A549 (cell line): Measurements from ENCODE around the gene ACSF3. TPM values are rescaled to one million over a fixed set of nuclear protein-coding genes. Genes with fewer than 3 reads are reported as not detected.

Experiments
- ATAC-seq, 2 experiments: fragments of 200-7000 bp in 1 of 2; fragments of >200 bp in 1 of 2; cut with Nextera tagmentation in 1 of 2; cut with Tn5 transposase in 1 of 2; 3 replicates each; pipeline versions ENCODE4 v1.8.0 to v1.9.1; 2018 to 2020; ENCODE audit warnings: mild to moderate bottlenecking in 1 of 2, moderate library complexity in 1 of 2
- CTCF ChIA-PET: fragments of 300-600 bp; sonication (Branson Sonifier 250); formaldehyde crosslinking; extraction: SDS; loops from one replicate; lab custom pipeline; 2021; ENCODE audit warnings: antibody characterized with exemption, inconsistent platforms; lab: Yijun Ruan, JAX
- POLR2A ChIA-PET: fragments of 350-600 bp; formaldehyde crosslinking; extraction: SDS; loops from one replicate; lab custom pipeline; 2021; ENCODE audit warnings: antibody characterized with exemption, inconsistent platforms; lab: Yijun Ruan, JAX
- DNase-seq, 2 experiments: peaks; one replicate each; pipeline versions ENCODE4 v3.0.0 to v3.0.0-alpha.2; 2011 to 2016; ENCODE audit warnings: low read depth in 1 of 2, low spot score in 1 of 2
- FAIRE-seq: peaks from 2 replicates; lab custom pipeline; 2011; peaks lifted over from hg19 to GRCh38; lab: Jason Lieb, UNC
- H3K27ac ChIP-seq, 2 experiments: fragments of >200 bp; sonication (Bioruptor Twin); formaldehyde crosslinking; 3 replicates each; pipeline ENCODE4 v1.5.1; 2016 to 2017
- H3K4me1 ChIP-seq: fragments of >200 bp; sonication (Bioruptor Twin); formaldehyde crosslinking; 3 replicates; pipeline ENCODE4 v1.6.1; 2016
- H3K4me2 ChIP-seq: fragments of >200 bp; sonication (Bioruptor Twin); formaldehyde crosslinking; 3 replicates; pipeline ENCODE4 v1.6.1; 2016
- H3K4me3 ChIP-seq: fragments of >200 bp; sonication (Bioruptor Twin); formaldehyde crosslinking; 3 replicates; pipeline ENCODE4 v1.5.1; 2016
- H3K9me3 ChIP-seq: fragments of >200 bp; sonication (Bioruptor Twin); formaldehyde crosslinking; 3 replicates; pipeline ENCODE4 v1.6.1; 2016
- ATOH8 ChIP-seq: fragments of 250-450 bp; sonication (Bioruptor Pico); IDR thresholded peaks from 2 replicates; pipeline ENCODE4 v1.5.0; 2020; ENCODE audit warnings: low read depth, mild to moderate bottlenecking, moderate library complexity
- BCL3 ChIP-seq: fragments of >200 bp; sonication (Bioruptor Twin); formaldehyde crosslinking; IDR thresholded peaks from 3 replicates; pipeline ENCODE4 v1.6.1; 2016
- BHLHE40 ChIP-seq: IDR thresholded peaks from 2 replicates; pipeline ENCODE4 v1.6.1; 2012; ENCODE audit warnings: low read depth, low read length, inconsistent platforms
- CBX2 ChIP-seq: fragments of 200-600 bp; sonication (generic); IDR thresholded peaks from 2 replicates; pipeline ENCODE4 v1.6.1; 2016; ENCODE audit warnings: low read depth, mild to moderate bottlenecking, borderline replicate concordance
- CBX8 ChIP-seq: fragments of 200-600 bp; sonication (generic); IDR thresholded peaks from 2 replicates; pipeline ENCODE4 v1.6.1; 2016
- CTCF ChIP-seq: fragments of >200 bp; sonication (Bioruptor Twin); formaldehyde crosslinking; IDR thresholded peaks from 3 replicates; pipeline ENCODE4 v1.5.1; 2016
- E2F6 ChIP-seq: IDR thresholded peaks from 2 replicates; pipeline ENCODE4 v1.6.1; 2012; ENCODE audit warnings: low read depth, borderline replicate concordance
- FOSB ChIP-seq: fragments of 250-450 bp; sonication (Bioruptor Pico); IDR thresholded peaks from 2 replicates; pipeline ENCODE4 v1.5.0; 2020; ENCODE audit warnings: mild to moderate bottlenecking, moderate library complexity
- FOXS1 ChIP-seq: fragments of 250-450 bp; sonication (Bioruptor Pico); IDR thresholded peaks from 2 replicates; pipeline ENCODE4 v1.5.0; 2020; ENCODE audit warnings: mild to moderate bottlenecking, moderate library complexity
- GATA3 ChIP-seq: IDR thresholded peaks from 2 replicates; pipeline ENCODE4 v1.6.1; 2012; ENCODE audit warnings: borderline replicate concordance
- HES2 ChIP-seq: fragments of >200 bp; sonication (Bioruptor Twin); formaldehyde crosslinking; IDR thresholded peaks from 2 replicates; pipeline ENCODE4 v1.6.1; 2016
- HEYL ChIP-seq: fragments of 250-450 bp; sonication (Bioruptor Pico); IDR thresholded peaks from 2 replicates; pipeline ENCODE4 v1.8.0; 2021; ENCODE audit warnings: mild to moderate bottlenecking, moderate library complexity
- HOXA7 ChIP-seq: fragments of 250-450 bp; sonication (Bioruptor Pico); IDR thresholded peaks from 2 replicates; pipeline ENCODE4 v1.5.0; 2020; ENCODE audit warnings: mild to moderate bottlenecking, moderate library complexity
- HOXB13 ChIP-seq: fragments of 250-450 bp; sonication (Bioruptor Pico); IDR thresholded peaks from 2 replicates; pipeline ENCODE4 v1.5.0; 2020; ENCODE audit warnings: low read depth, mild to moderate bottlenecking, moderate library complexity
- HOXB5 ChIP-seq: fragments of 250-450 bp; sonication (Bioruptor Pico); IDR thresholded peaks from 2 replicates; pipeline ENCODE4 v1.5.0; 2020; ENCODE audit warnings: mild to moderate bottlenecking, moderate library complexity
- KDM5A ChIP-seq: fragments of 200-600 bp; sonication (generic); IDR thresholded peaks from 2 replicates; pipeline ENCODE4 v1.6.1; 2016; ENCODE audit warnings: antibody characterized with exemption, mild to moderate bottlenecking
- RAD21 ChIP-seq, 2 experiments: fragments of >200 bp in 1 of 2; sonication (Bioruptor Twin) in 1 of 2; formaldehyde crosslinking in 1 of 2; IDR thresholded peaks in 1 of 2; conservative IDR thresholded peaks in 1 of 2; 2 replicates in 1 of 2; 3 replicates in 1 of 2; pipeline ENCODE4 v1.6.1; 2012 to 2018; ENCODE audit warnings: inconsistent platforms in 1 of 2
- TFCP2L1 ChIP-seq: fragments of 250-450 bp; sonication (Bioruptor Pico); IDR thresholded peaks from 2 replicates; pipeline ENCODE4 v1.5.0; 2021; ENCODE audit warnings: mild to moderate bottlenecking
- TP53 ChIP-seq: fragments of 250-450 bp; sonication (Bioruptor Pico); IDR thresholded peaks from 2 replicates; pipeline ENCODE4 v1.5.0; 2021; ENCODE audit warnings: mild to moderate bottlenecking, moderate library complexity
- ZC3H11A ChIP-seq: fragments of 450-650 bp; IDR thresholded peaks from 2 replicates; pipeline ENCODE4 v1.6.1; 2014; ENCODE audit warnings: antibody characterized with exemption, mild to moderate bottlenecking
- ZSCAN20 ChIP-seq: fragments of 250-450 bp; sonication (Bioruptor Pico); IDR thresholded peaks from 2 replicates; pipeline ENCODE4 v1.8.0; 2022; ENCODE audit warnings: mild to moderate bottlenecking, moderate library complexity
- WGBS: methylation state at CpG from one replicate; pipeline ENCODE4 v1.1.6; 2017; ENCODE audit errors: missing lambda C conversion rate; 5-methylcytosine and 5-hydroxymethylcytosine counted together
- polyA plus RNA-seq, 4 experiments: library from polyadenylated mRNA; depleted of rRNA in 3 of 4; stranded (reverse); fragments of >200 nt; fragmentation: RNase III in 1 of 4; extraction: RNeasy Plus Mini Kit Qiagen cat#74134 plus additional on column Dnase treatment in 1 of 4; gene quantifications; 2 replicates in 3 of 4; 3 replicates in 1 of 4; pipeline ENCODE4 v1.2.3, GENCODE V29; 2011 to 2017

ACSF3 gene
- polyA plus RNA-seq, 2 of the 4 experiments (the other 2 are of a cell fraction) = 9.8 to 13.1 TPM

GRCh38 chr16:89061590-89062380, 31.9 kb upstream of the ACSF3 start:
- Histone ChIP-seq H3K4me2 (no peak overlapping the region), H3K4me1 (no peaks in the 10 kb centered on the region), H3K27ac (no peak overlapping the region), H3K9me3 (no peaks in the 10 kb centered on the region), H3K4me3 (no peak overlapping the region)
- TF ChIP-seq HOXB5 (CRISPR knock-in tag) = no peak
- TF ChIP-seq E2F6 = no peak
- TF ChIP-seq HEYL = no peak
- TF ChIP-seq BCL3 = no peak
- TF ChIP-seq CTCF = no peak
- TF ChIP-seq RAD21 (conservative IDR thresholded peaks at IDR 0.05 in 1 of 2, IDR thresholded peaks at IDR 0.05 in 1 of 2) = no peak
- TF ChIP-seq CBX2 = no peak
- TF ChIP-seq GATA3 = no peak
- no peak for TF ChIP-seq FOSB (CRISPR knock-in tag)
- no peak for TF ChIP-seq ZSCAN20
- no peak for TF ChIP-seq TFCP2L1 (CRISPR knock-in tag)
- TF ChIP-seq ZC3H11A = no peak
- TF ChIP-seq HOXA7 (CRISPR knock-in tag) = no peak
- no peak for TF ChIP-seq FOXS1
- TF ChIP-seq HES2 = no peak
- no peak for TF ChIP-seq ATOH8 (CRISPR knock-in tag)
- FAIRE-seq (no peak), DNase-seq (no peak), ATAC-seq (no peak)
- CTCF ChIA-PET = interaction anchor here (2.0 kb wide), 1 partner anchor 9 kb away, joined by 6 read pairs; no protein-coding TSS in a partner anchor
- POLR2A ChIA-PET = no interaction called here
- 47% methylated on average over 17 of the region's 17 CpGs for WGBS

- ATAC-seq (no peak), DNase-seq (no peak), FAIRE-seq (no peak)
- Histone ChIP-seq H3K9me3 (no peaks in the 10 kb centered on the region), H3K4me2 (no peak overlapping the region), H3K4me1 (no peaks in the 10 kb centered on the region), H3K27ac (no peak overlapping the region), H3K4me3 (no peak overlapping the region)
- POLR2A ChIA-PET = no interaction called here
- WGBS = 66% methylated on average over 23 of the region's 30 CpGs
- no peak for TF ChIP-seq BHLHE40
- TF ChIP-seq CBX8 = no peak
- no peak for TF ChIP-seq HOXB13 (CRISPR knock-in tag)
- no peak for TF ChIP-seq TP53
- no peak for TF ChIP-seq KDM5A
- CTCF ChIA-PET = interaction anchor here (2.0 kb wide), 1 partner anchor 10 kb away, joined by 6 read pairs; no protein-coding TSS in a partner anchor
Observed at GRCh38 chr16:89062389-89063345, 31.0 kb upstream of the ACSF3 start.
